Adrenal gland (tissue), 12 donors: ENCODE measurements around the gene CDADC1. TPM values are rescaled to one million over a fixed set of nuclear protein-coding genes. Genes with fewer than 3 reads are reported as not detected.

Source experiments
- DNase-seq, 7 donors: peaks; one replicate each; pipeline ENCODE4 v3.0.0-alpha.2; 2019 to 2020
- H3K27ac ChIP-seq, 5 donors: fragments of 200-600 bp; sonication (generic) in 4 of 5; 1 replicate in 3 of 5; 2 replicates in 2 of 5; pipeline versions ENCODE4 v1.5.1 to v1.8.0; 2016 to 2020; ENCODE audit warnings: mild to moderate bottlenecking in 1 of 5
- H3K27me3 ChIP-seq: fragments of 200-600 bp; 2 replicates; pipeline ENCODE4 v1.8.0; 2021
- H3K36me3 ChIP-seq, 2 donors: fragments of 200-600 bp; replicated peaks in 1 of 2; 1 replicate in 1 of 2; 2 replicates in 1 of 2; pipeline versions ENCODE4 v1.5.1 to v1.8.0; 2018 to 2022
- H3K4me1 ChIP-seq, 2 donors: fragments of 200-600 bp; replicated peaks in 1 of 2; 1 replicate in 1 of 2; 2 replicates in 1 of 2; pipeline versions ENCODE4 v1.5.1 to v1.8.0; 2018 to 2021
- H3K4me3 ChIP-seq, 4 donors: fragments of 200-600 bp; sonication (generic) in 3 of 4; one replicate each; pipeline ENCODE4 v1.5.1; 2016 to 2018
- H3K9me3 ChIP-seq, 3 donors: fragments of 200-600 bp; sonication (generic) in 1 of 3; replicated peaks in 1 of 3; 1 replicate in 2 of 3; 2 replicates in 1 of 3; pipeline versions ENCODE4 v1.5.1 to v1.8.0; 2016 to 2021
- POLR2A ChIP-seq, 2 donors: fragments of 450-650 bp; IDR thresholded peaks; one replicate each; pipeline ENCODE4 v1.6.1; 2017; ENCODE audit warnings: antibody characterized with exemption in 2 of 2, mild to moderate bottlenecking in 2 of 2, moderate library complexity in 1 of 2
- WGBS, 4 donors: extraction: QIAGEN DNeasy Blood & Tissue Kit in 2 of 4; methylation state at CpG; one replicate each; pipeline versions ENCODE4 v1.1.5 to v1.1.7; 2013 to 2017; 5-methylcytosine and 5-hydroxymethylcytosine counted together
- intact Hi-C, 2 donors: fragments of 100-400 bp; cut with DNase I; formaldehyde crosslinking; loops; one replicate each; pipeline versions ENCODE4 v1.14.1 to v1.15.0; 2022 to 2023
- polyA plus RNA-seq, 3 donors: library from polyadenylated mRNA; stranded (reverse); fragments of 200-250 nt in 2 of 3; fragments of 350-450 nt in 1 of 3; fragmentation: Illumina TruSeq in 1 of 3; extraction: RNeasy Lipid Tissue Mini Kit (QIAGEN cat#74804) in 1 of 3; gene quantifications; one replicate each; pipeline ENCODE4 v1.2.3, GENCODE V29; 2013 to 2014
- total RNA-seq, 9 donors: library from RNA; depleted of rRNA in 4 of 9; stranded (reverse); fragments of >200 nt in 4 of 9; fragments of 120-200 nt in 1 of 9; fragmentation: NEBNext Ultra II Directional in 1 of 9; extraction: Animal tissue kit (Norgen Biotek cat#: 25700) in 1 of 9; gene quantifications; one replicate each; pipeline versions ENCODE4 v1.1.0 to v1.2.4, GENCODE V29; 2013 to 2023
- TF ChIP-seq, protein P1 (sequence below), 6 experiments: fragments of 450-650 bp in 4 of 6; fragments of 200-600 bp in 2 of 6; sonication (generic) in 1 of 6; IDR thresholded peaks; 1 replicate in 5 of 6; 2 replicates in 1 of 6; pipeline versions ENCODE4 v1.5.1 to v1.8.0; 2016 to 2021; ENCODE audit warnings: antibody characterized with exemption in 6 of 6, mild to moderate bottlenecking in 2 of 6, moderate library complexity in 1 of 6
- donor health status: healthy with polysubstance abuse.
- donor health status: Bipolar disorder and iron deficiency.
- donor health status: DM: yes; HTN: yes; CAD: no.
- donor health status: DM: no; HTN: no; CAD: no.
- donor health status: DM: no; HTN: no; CAD: no.
- donor health status: DM: yes; HTN: yes; CAD: no.

Gene CDADC1
- total and polyA plus RNA-seq, 12 donors = 4.4 to 25.4 (median 15.1) TPM

- TF ChIP-seq, protein P1, sequence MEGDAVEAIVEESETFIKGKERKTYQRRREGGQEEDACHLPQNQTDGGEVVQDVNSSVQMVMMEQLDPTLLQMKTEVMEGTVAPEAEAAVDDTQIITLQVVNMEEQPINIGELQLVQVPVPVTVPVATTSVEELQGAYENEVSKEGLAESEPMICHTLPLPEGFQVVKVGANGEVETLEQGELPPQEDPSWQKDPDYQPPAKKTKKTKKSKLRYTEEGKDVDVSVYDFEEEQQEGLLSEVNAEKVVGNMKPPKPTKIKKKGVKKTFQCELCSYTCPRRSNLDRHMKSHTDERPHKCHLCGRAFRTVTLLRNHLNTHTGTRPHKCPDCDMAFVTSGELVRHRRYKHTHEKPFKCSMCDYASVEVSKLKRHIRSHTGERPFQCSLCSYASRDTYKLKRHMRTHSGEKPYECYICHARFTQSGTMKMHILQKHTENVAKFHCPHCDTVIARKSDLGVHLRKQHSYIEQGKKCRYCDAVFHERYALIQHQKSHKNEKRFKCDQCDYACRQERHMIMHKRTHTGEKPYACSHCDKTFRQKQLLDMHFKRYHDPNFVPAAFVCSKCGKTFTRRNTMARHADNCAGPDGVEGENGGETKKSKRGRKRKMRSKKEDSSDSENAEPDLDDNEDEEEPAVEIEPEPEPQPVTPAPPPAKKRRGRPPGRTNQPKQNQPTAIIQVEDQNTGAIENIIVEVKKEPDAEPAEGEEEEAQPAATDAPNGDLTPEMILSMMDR (IDR thresholded peaks at IDR 0.05) = no peak
- no peak for TF ChIP-seq POLR2A (IDR thresholded peaks at IDR 0.05)
- Histone ChIP-seq H3K27ac (no peak overlapping the region), H3K4me1 (peaks cover 8 to 14% of the 10 kb centered on the region in 2 donors), H3K36me3 (peaks cover 0 to 27% of the 10 kb centered on the region in 2 donors), H3K9me3 (no peaks in the 10 kb centered on the region), H3K4me3 (no peak overlapping the region), H3K27me3 (no peaks in the 10 kb centered on the region)
- intact Hi-C loops = no loop called here
- DNase-seq = no peak
- WGBS, 4 donors = 93 to 97% (median 96%) methylated on average over 6 of the region's 6 CpGs
Measured at GRCh38 chr13:49262634-49263033, 14.9 kb downstream of the CDADC1 start.

- Histone ChIP-seq H3K4me1 (no peaks in the 10 kb centered on the region), H3K27ac (no peak overlapping the region), H3K36me3 (peaks cover 0 to 21% of the 10 kb centered on the region in 2 donors), H3K4me3 (no peak overlapping the region), H3K9me3 (no peaks in the 10 kb centered on the region), H3K27me3 (no peaks in the 10 kb centered on the region)
- TF ChIP-seq, protein P1 (IDR thresholded peaks at IDR 0.05) = no peak
- TF ChIP-seq POLR2A (IDR thresholded peaks at IDR 0.05) = no peak
- no peak for DNase-seq
- WGBS, 4 donors = 42 to 60% (median 55%) methylated on average over 2 of the region's 2 CpGs
- intact Hi-C loops = no loop called here
Measured at GRCh38 chr13:49265822-49266221, 18.1 kb downstream of the CDADC1 start.

GRCh38 chr13:49271264-49271663 is 23.5 kb downstream of the CDADC1 start:
- Histone ChIP-seq H3K9me3 (no peaks in the 10 kb centered on the region), H3K4me3 (no peak overlapping the region), H3K27ac (no peak overlapping the region), H3K36me3 (peaks cover 0 to 10% of the 10 kb centered on the region in 2 donors), H3K27me3 (no peaks in the 10 kb centered on the region), H3K4me1 (no peaks in the 10 kb centered on the region)
- 25 to 90% (median 39%) methylated on average over 1 of the region's 1 CpG for WGBS, 4 donors
- no peak for TF ChIP-seq POLR2A (IDR thresholded peaks at IDR 0.05)
- TF ChIP-seq, protein P1 (IDR thresholded peaks at IDR 0.05) = no peak
- intact Hi-C loops = loop anchor here in 1 of 2 donors (10.0 kb wide), 1 partner anchor 46 kb away; the partner anchor contains the start of gene MLNR
- no peak for DNase-seq

GRCh38 chr13:49272296-49272695 is 24.6 kb downstream of the CDADC1 start:
- no peak for TF ChIP-seq POLR2A (IDR thresholded peaks at IDR 0.05)
- TF ChIP-seq, protein P1 (IDR thresholded peaks at IDR 0.05) = no peak

More at GRCh38 chr13:49272296-49272695, 24.6 kb downstream of the CDADC1 start:
- Histone ChIP-seq H3K4me3 (no peak overlapping the region), H3K27ac (no peak overlapping the region), H3K36me3 (peaks cover 0 to 10% of the 10 kb centered on the region in 2 donors), H3K27me3 (no peaks in the 10 kb centered on the region), H3K4me1 (no peaks in the 10 kb centered on the region), H3K9me3 (no peaks in the 10 kb centered on the region)
- WGBS, 4 donors = 53 to 66% (median 60%) methylated on average over 2 of the region's 2 CpGs
- no peak for DNase-seq
- intact Hi-C loops = loop anchor here in 1 of 2 donors (10.0 kb wide), 1 partner anchor 47 kb away; the partner anchor contains the start of gene MLNR
